DMS114 treated with DMSO at 0.1 percent for 48 hours (cell line): Measurements from ENCODE around the gene ITGB8.

ENCODE experiments used
- DNase-seq: peaks from one replicate; lab custom pipeline; 2025; ENCODE audit not compliant: unreplicated experiment; lab: John Stamatoyannopoulos, UW

ITGB8 gene

DNA sequence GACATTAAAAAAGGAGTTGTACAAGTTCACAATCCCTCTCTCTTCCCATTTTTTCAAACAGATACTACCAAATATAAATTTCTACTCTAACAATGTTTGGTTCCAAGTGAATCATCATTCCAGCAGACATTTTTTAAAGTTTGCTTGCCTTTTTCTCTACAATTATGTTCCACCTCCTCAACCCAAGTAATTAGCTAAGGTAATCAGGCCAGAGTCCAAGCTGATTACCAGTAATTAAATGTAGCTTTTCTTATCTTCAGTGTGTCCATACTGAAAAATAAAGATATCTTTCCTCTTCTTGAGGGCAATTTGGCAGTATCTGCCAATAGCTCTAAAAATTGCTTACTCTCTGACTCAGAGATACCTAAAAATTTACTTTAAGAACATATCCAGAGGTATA is 126.0 kb downstream of the ITGB8 start:
- DNase-seq: no peak

- DNase-seq: no peak
These were observed 127.8 kb downstream of the ITGB8 start for GRCh38 chr7:20458521-20458920.

DNA sequence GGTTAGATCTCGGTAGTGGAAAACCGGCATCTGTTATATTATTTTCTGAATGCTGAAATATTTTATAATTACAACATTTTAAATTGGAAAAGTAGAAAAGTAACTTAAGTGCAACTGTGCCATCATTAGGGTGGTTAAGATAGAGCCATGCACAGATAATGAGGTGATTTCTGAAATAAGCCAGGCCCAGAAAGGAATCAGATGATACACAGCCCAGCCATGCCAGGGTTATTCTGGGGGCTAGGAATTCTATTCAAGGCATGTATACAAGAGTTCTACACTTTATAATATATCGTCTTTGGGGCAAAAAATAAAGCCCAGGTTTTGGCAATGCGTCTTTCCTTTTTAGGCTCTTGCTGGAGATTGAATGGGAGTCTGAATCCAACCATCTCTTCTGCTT is 128.7 kb downstream of the ITGB8 start:
- no peak for DNase-seq

GRCh38 chr7:20464891-20465290 is 134.2 kb downstream of the ITGB8 start:
- no peak for DNase-seq
